NCI-H1048 (cell line): Measurements from ENCODE around the gene CHD3.

Source experiments
- DNase-seq: peaks from one replicate; lab custom pipeline; 2025; lab: John Stamatoyannopoulos, UW

CHD3 gene

GRCh38 chr17:7864995-7865650, 23.5 kb upstream of the CHD3 start:
- no peak for DNase-seq

GRCh38 chr17:7867881-7868329, 20.7 kb upstream of the CHD3 start:
- DNase-seq, result no peak

- DNase-seq, result no peak
Observed at GRCh38 chr17:7873051-7873450, 15.5 kb upstream of the CHD3 start.

GRCh38 chr17:7875804-7876370, 12.7 kb upstream of the CHD3 start:
- no peak for DNase-seq

- no peak for DNase-seq
Observed at GRCh38 chr17:7878234-7878633, 10.4 kb upstream of the CHD3 start.

- no peak for DNase-seq
Observed at GRCh38 chr17:7880076-7880868, 8.3 kb upstream of the CHD3 start.

- no peak for DNase-seq
Observed at GRCh38 chr17:7881276-7882054, 7.1 kb upstream of the CHD3 start.

GRCh38 chr17:7882068-7882467, 6.5 kb upstream of the CHD3 start:
- no peak for DNase-seq

- DNase-seq, result no peak
Observed at GRCh38 chr17:7882629-7883028, 6.0 kb upstream of the CHD3 start.

GRCh38 chr17:7883781-7884386, 4.7 kb upstream of the CHD3 start:
- no peak for DNase-seq

- no peak for DNase-seq
Observed at GRCh38 chr17:7884581-7885366, 3.8 kb upstream of the CHD3 start.

- no peak for DNase-seq
Observed at GRCh38 chr17:7885367-7886226, 3.0 kb upstream of the CHD3 start.

- DNase-seq, result no peak
Observed at GRCh38 chr17:7886227-7887037, 2.2 kb upstream of the CHD3 start.

GRCh38 chr17:7887038-7887481, 1.5 kb upstream of the CHD3 start:
- DNase-seq, result peak; percentile 65

- DNase-seq, result peak; percentile 85
Observed at GRCh38 chr17:7887482-7888183, 956 bp upstream of the CHD3 start.

- DNase-seq, result no peak
Observed at GRCh38 chr17:7889166-7889955, 772 bp downstream of the CHD3 start.

GRCh38 chr17:7893187-7893880, 4.7 kb downstream of the CHD3 start:
- no peak for DNase-seq
